Nephron progenitor cell (in vitro differentiated cells): ENCODE data around the gene HACD3.

Experiments
- DNase-seq: peaks from one replicate; pipeline ENCODE4 v3.0.0; 2021
- H3K27ac Mint-ChIP-seq: 2 replicates; pipeline ENCODE4 v1.8.0; 2021; ENCODE audit warnings: mild to moderate bottlenecking, moderate library complexity, mixed read lengths
- H3K27me3 Mint-ChIP-seq: 2 replicates; pipeline ENCODE4 v1.8.0; 2021; ENCODE audit warnings: mild to moderate bottlenecking, low read depth, mixed read lengths; ENCODE audit not compliant: poor library complexity
- H3K36me3 Mint-ChIP-seq: 2 replicates; pipeline ENCODE4 v1.8.0; 2021; ENCODE audit warnings: low read depth, mixed read lengths
- H3K4me1 Mint-ChIP-seq: 2 replicates; pipeline ENCODE4 v1.8.0; 2021; ENCODE audit warnings: mixed read lengths
- H3K4me3 Mint-ChIP-seq: 2 replicates; pipeline ENCODE4 v1.8.0; 2021; ENCODE audit warnings: mild to moderate bottlenecking, moderate library complexity, mixed read lengths
- H3K9me3 Mint-ChIP-seq: 2 replicates; pipeline ENCODE4 v1.8.0; 2021; ENCODE audit warnings: mild to moderate bottlenecking, moderate library complexity, mixed read lengths
- TF ChIP-seq, protein P1 (sequence below): fragments of 200-600 bp; sonication (generic); IDR thresholded peaks from 2 replicates; pipeline ENCODE4 v1.5.0; 2021; ENCODE audit warnings: antibody characterized with exemption

HACD3 gene

DNA sequence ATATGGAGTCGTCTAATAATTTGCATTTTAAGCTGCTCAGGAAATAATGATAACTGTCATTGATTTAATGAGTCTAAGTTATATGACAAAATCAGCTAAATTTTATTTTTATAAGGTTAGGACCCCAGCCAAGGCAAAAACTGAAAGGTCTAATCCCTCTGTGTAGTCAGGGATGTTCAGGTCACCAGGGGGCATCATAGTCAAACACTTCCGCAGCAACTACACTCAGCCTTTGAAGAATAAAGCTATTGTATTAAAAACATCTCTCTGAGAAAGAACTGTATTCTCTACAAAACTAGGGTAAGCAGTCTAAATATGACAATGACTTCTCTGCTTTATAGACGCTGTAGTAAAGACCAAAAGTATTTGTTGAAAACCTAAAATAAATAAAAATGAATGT, 65.7 kb downstream of the HACD3 start:
- Mint-ChIP-seq H3K4me1 (no peaks in the 10 kb centered on the region), H3K27ac (no peak overlapping the region), H3K27me3 (no peaks in the 10 kb centered on the region), H3K36me3 (peaks cover 52% of the 10 kb centered on the region), H3K4me3 (no peak overlapping the region), H3K9me3 (no peaks in the 10 kb centered on the region)
- TF ChIP-seq, protein P1, sequence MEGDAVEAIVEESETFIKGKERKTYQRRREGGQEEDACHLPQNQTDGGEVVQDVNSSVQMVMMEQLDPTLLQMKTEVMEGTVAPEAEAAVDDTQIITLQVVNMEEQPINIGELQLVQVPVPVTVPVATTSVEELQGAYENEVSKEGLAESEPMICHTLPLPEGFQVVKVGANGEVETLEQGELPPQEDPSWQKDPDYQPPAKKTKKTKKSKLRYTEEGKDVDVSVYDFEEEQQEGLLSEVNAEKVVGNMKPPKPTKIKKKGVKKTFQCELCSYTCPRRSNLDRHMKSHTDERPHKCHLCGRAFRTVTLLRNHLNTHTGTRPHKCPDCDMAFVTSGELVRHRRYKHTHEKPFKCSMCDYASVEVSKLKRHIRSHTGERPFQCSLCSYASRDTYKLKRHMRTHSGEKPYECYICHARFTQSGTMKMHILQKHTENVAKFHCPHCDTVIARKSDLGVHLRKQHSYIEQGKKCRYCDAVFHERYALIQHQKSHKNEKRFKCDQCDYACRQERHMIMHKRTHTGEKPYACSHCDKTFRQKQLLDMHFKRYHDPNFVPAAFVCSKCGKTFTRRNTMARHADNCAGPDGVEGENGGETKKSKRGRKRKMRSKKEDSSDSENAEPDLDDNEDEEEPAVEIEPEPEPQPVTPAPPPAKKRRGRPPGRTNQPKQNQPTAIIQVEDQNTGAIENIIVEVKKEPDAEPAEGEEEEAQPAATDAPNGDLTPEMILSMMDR, result no peak
- DNase-seq, result no peak

DNA sequence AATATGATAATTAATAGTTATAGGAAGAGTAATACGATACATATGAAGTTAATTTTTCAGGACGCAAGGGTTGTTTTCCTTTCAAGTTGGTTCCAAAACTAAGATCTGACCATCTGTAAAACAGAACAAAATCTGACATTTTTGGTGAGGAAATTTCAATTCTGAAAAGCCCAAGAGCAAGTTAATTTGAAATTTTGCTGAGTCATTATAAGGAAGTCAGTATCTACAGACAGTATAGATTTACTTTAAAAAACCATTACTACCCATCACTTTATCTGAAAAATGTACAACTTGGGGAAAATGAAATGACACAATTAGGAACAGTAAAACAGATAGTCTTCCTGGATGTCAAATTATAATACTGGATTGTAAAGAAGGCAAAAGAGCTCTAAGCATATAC, 68.2 kb downstream of the HACD3 start:
- no peak for DNase-seq
- no peaks in the 10 kb centered on the region for H3K9me3 Mint-ChIP-seq
- H3K36me3 Mint-ChIP-seq, result peaks cover 52% of the 10 kb centered on the region
- no peak overlapping the region for H3K4me3 Mint-ChIP-seq
- no peak overlapping the region for H3K27ac Mint-ChIP-seq
- TF ChIP-seq, protein P1, result no peak
- H3K4me1 Mint-ChIP-seq, result no peaks in the 10 kb centered on the region
- H3K27me3 Mint-ChIP-seq, result no peaks in the 10 kb centered on the region

DNA sequence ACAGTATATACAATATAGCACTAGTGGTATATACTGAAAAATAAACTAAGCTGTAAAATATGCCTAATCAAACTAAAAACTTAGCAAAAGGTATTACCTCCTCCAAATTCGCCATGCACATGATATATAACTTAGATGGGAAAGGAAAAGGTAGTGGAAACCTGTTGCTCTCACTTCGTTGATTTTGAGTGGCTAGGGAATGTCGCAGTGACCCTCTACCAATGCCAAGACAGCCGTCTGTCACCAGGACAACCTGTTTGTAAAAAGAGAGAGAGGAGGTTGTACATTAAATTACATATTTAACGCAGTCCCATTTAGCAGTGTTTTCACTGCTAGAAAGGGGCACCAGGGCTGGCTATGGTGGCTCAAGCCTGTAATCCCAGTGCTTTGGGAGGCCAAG, 69.4 kb downstream of the HACD3 start:
- H3K36me3 Mint-ChIP-seq, result peaks cover 55% of the 10 kb centered on the region
- TF ChIP-seq, protein P1, result no peak
- H3K4me3 Mint-ChIP-seq, result no peak overlapping the region
- no peak for DNase-seq
- H3K27ac Mint-ChIP-seq, result no peak overlapping the region
- no peaks in the 10 kb centered on the region for H3K27me3 Mint-ChIP-seq
- no peaks in the 10 kb centered on the region for H3K9me3 Mint-ChIP-seq
- no peaks in the 10 kb centered on the region for H3K4me1 Mint-ChIP-seq

DNA sequence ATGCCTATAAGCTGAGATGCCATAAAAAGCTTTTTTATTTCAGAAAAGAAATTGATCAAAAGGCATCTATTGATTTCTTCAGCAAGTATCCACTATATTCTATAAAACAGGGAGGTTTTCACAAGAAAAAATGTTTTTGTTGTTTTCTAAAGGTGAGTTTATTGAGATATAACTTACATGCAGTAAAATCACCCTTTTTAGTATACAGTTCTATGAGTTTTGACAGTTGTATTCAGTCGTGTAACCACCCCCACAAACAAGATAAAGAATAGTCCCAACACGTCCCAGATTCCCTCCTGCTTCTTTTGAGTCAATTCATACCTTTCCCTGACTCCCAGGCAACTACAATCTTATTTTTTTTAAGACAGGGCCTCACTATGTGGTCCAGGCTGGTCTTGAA, 72.9 kb downstream of the HACD3 start:
- no peak for DNase-seq
- Mint-ChIP-seq H3K36me3 (peaks cover 60% of the 10 kb centered on the region), H3K4me1 (peaks cover 9% of the 10 kb centered on the region), H3K4me3 (no peak overlapping the region), H3K9me3 (no peaks in the 10 kb centered on the region), H3K27ac (no peak overlapping the region), H3K27me3 (no peaks in the 10 kb centered on the region)
- TF ChIP-seq, protein P1, result no peak

DNA sequence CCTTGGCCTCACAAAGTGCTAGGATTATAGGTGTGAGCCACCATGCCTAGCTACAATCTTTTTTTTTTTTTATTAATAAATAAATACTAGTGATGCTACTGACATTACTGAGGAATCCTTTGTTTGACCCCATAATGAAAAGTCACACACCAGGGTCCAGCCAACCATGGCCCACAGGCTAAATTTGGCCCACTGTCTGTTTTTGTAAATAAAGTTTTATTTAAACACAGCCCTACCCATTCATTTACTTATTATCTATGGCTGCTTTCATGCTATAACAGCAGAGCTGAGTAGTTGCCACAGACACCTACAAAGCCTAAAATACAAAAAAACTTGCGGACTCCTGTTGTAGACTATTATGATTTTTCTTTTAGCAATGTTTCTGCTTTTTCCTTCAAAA, 73.3 kb downstream of the HACD3 start:
- no peak overlapping the region for H3K4me3 Mint-ChIP-seq
- no peak for DNase-seq
- no peaks in the 10 kb centered on the region for H3K27me3 Mint-ChIP-seq
- peaks cover 56% of the 10 kb centered on the region for H3K36me3 Mint-ChIP-seq
- H3K27ac Mint-ChIP-seq, result no peak overlapping the region
- no peaks in the 10 kb centered on the region for H3K9me3 Mint-ChIP-seq
- peaks cover 9% of the 10 kb centered on the region for H3K4me1 Mint-ChIP-seq
- TF ChIP-seq, protein P1, result no peak

DNA sequence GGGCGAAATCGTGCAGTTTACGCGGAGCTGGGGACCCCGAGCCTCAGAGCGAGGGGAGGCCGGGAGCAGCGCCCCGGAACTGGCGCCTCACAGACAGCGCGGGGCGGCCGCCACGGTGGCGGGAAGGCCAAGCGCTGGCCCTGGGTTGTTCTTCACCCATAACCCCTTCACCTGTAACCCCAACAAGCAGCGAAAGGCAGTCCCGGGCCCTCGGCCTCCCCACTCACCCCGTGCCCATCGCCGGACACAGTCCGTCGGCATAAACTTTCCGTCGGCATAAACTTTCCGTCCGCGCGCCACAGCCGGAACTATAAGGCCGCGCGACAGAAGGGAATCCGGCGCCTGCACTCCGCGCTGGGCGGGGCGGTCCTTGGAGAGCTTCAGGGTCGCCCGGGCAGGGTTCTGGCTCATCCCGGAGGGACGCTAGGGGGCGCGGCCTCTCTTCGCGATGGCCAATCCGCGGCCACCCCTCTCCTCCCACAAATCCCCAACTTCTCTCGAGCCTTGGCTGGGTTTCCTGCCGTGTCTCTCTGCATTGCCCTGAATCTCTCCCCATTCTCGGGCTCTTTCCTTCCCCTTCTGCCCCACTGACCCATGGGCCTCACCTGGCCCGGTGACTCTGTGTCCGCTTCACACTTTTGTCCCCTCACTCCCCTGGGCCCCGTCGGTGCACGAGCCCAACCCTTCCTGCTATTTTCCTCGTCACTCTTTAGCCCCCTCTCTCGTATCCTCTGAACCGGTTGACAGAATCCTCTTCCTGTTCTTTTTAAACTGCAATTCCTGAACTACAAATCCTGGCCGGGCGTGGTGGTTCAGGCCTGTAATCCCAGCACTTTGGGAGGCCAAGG, 80.8 kb downstream of the HACD3 start, which contains the start of gene INTS14:
Gene INTS14 (minus strand): TSS at position 261 of the 848 bp plus-strand sequence. CDS start 3,751 bp downstream, outside the sequence.
- Mint-ChIP-seq H3K4me3 (peak within 1 kb of the TSS; percentile 95), H3K27me3 (peaks cover 7% of the 10 kb centered on the region), H3K36me3 (peaks cover 18% of the 10 kb centered on the region), H3K9me3 (peaks cover under 1% of the 10 kb centered on the region), H3K27ac (peak within 1 kb of the TSS; percentile 99), H3K4me1 (peaks cover 53% of the 10 kb centered on the region)
- peak; percentile 99 for DNase-seq
- TF ChIP-seq, protein P1, result peak; percentile 53
